SK-N-MC (cell line): ENCODE measurements around the gene KRTAP4-11.

Source experiments
- EZH2 ChIP-seq: fragments of 200-600 bp; sonication (generic); IDR thresholded peaks from one replicate; pipeline ENCODE4 v1.6.1; 2017; ENCODE audit warnings: antibody characterized with exemption
- POLR2AphosphoS5 ChIP-seq: IDR thresholded peaks from 2 replicates; pipeline ENCODE4 v1.6.1; 2012; ENCODE audit warnings: mild to moderate bottlenecking, low read depth, low read length, borderline replicate concordance

DNA sequence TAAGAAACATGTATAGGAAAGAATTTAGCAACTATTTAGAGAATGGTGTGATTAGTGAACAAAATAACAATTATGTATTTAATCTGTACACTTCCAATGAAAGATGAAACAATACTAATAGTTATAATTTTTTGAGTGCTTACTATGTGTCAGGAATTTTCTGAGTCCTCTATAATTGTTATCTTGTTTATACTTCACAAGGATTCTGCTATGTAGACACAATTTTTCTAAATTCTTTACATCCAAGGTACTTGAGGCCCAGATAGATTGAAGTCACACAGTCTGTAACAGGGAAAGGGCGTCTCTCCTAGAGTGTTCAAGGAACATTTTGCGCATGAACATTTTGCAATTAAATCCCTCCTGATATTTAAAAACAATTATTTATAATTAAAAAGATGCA lies 6.9 kb upstream of the KRTAP4-11 start:
- no peak for TF ChIP-seq POLR2AphosphoS5
- TF ChIP-seq EZH2: no peak
